Measurements from ENCODE around the gene SNX10.

DNA sequence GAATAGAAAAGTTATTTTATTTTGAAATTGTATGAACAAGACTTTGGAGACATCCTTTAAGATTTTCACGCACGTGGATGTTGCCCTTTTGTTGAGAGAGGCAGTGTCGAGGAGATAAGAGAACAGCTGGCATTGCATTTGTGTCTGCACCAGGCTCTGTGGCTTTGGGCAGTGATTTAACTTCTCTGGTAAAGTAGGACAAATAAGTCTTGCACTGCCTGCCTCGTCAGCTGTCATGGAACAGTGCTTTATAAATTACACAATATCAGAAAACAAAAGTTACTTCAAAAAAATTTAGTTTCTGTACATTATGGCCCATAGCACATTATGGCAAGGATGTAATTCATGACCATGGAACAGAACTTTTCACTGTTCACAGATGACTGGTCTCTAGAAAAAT lies 20.1 kb downstream of the SNX10 start:
- TF ChIP-seq, protein P1, sequence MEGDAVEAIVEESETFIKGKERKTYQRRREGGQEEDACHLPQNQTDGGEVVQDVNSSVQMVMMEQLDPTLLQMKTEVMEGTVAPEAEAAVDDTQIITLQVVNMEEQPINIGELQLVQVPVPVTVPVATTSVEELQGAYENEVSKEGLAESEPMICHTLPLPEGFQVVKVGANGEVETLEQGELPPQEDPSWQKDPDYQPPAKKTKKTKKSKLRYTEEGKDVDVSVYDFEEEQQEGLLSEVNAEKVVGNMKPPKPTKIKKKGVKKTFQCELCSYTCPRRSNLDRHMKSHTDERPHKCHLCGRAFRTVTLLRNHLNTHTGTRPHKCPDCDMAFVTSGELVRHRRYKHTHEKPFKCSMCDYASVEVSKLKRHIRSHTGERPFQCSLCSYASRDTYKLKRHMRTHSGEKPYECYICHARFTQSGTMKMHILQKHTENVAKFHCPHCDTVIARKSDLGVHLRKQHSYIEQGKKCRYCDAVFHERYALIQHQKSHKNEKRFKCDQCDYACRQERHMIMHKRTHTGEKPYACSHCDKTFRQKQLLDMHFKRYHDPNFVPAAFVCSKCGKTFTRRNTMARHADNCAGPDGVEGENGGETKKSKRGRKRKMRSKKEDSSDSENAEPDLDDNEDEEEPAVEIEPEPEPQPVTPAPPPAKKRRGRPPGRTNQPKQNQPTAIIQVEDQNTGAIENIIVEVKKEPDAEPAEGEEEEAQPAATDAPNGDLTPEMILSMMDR (optimal IDR thresholded peaks at IDR 0.05 in 1 of 3, IDR thresholded peaks at IDR 0.05 in 1 of 3, conservative IDR thresholded peaks at IDR 0.05 in 1 of 3; ENCODE audit: extremely low read depth in 1 of 3, insufficient read depth in 2 of 3, low read length in 3 of 3), result no peak
- no peak for TF ChIP-seq EZH2 (IDR thresholded peaks at IDR 0.05; ENCODE audit: low read length)

Measured in keratinocyte (primary cell).